HG03457 (cell line): Measurements from ENCODE around the gene SBNO1.
"Not testable (repeated sequence)": the region's sequence is repeated elsewhere in the genome, so short reads cannot be mapped to it uniquely, and the experiment has no call there.

Experiments used
- ATAC-seq: cut with Tn5 transposase; IDR thresholded peaks from one replicate; pipeline ENCODE4 v1.9.1; 2021; ENCODE audit warnings: moderate number of reproducible peaks; ENCODE audit not compliant: unreplicated experiment

SBNO1 gene

DNA sequence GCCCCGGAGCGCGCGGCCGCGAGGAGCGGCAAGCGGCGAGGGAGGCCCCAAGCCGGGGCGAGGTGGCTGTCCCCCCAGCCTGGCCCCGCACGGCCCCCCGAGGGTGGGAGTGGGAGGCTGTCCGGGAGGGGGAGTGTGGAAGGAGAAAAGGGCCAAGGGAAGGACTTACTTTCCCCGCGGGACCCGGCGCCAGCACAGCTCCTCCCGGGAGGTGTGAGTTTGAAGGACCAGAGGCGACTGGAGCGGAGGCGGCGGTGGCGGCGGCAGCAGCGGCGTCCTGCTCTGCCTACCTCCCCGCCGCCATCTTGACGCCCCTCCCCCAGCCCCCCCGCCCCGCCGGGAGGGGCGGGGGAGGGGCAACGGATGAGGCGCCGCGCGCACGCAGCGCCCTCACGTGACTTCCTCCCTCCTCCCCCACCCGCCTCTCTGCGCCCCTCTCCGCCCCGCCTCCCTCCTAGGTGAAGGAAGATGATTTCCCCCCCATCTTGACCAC lies at the start of gene SBNO1:
SBNO1 (minus strand) TSS at position 316 of the 493 bp plus-strand sequence. CDS start 14,406 bp downstream, outside the sequence.
- peak; percentile 34 for ATAC-seq

DNA sequence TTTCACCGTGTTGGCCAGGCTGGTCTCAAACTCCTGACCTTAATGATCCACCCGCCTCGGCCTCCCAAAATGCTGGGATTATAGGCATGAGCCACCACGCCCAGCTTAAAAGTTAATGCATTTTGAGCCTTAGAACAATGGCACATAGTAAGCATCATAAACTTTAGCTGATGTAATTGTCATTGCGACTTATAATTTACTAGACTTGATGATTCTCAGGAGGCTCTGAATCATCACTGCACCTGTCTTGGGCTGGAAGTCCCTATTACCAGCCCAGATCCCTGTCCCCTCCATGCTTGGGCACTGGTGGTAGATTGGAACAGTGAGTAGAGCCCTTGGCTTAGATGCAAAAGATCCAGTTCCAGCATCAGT lies 45.4 kb upstream of the SBNO1 start:
- no peak for ATAC-seq

DNA sequence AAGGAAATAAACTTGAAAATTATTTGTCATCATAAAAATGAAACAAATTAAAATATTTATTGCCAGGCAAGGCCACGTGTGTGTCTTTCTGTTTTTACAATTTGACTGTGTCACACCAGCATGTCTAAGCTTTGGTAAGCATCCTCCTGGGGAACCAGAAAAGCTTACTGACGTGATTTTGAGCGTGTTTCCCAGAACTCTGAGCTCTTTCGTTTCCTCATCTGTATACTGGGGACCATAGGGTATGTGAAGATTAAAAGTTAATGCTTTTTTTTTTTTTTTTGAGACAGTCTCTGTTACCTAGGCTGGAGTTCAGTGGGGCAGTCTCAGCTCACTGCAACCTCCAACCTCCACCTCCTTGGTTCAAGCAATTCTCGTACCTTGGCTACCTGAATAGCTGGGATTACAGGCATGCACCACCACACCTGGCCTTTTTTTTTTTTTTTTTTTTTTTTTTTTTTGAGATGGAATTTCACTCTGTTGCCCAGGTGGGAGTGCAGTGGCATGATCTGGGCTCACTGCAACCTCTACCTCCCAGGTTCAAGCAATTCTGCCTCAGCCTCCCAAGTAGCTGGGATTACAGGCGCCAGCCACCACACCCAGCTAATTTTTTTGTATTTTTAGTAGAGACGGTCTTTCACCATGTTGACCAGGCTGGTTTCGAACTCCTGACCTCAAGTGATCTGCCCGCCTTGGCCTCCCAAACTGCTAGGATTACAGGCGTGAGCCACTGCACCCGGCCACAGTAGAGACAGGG lies 44.8 kb upstream of the SBNO1 start:
- not testable (repeated sequence) for ATAC-seq

DNA sequence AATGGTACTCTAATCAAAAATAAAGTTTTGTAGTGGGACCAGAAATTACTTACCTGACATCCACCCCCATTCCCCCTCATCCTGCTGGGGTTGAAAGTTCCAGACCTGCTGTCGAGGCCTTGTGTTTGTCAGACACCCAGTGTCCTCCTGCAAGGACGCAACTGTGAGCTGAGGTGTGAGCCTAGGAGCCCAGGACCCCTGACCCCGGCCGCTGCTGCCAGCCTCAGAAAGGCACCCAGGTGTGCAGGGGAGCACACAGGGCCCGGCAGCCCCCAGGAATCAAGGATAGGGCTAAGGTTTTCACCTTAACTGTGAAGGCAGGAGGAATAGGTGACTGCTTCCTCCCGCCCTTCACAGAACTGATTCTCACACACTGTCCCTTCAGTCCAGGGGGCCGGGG lies 44.0 kb upstream of the SBNO1 start:
- not testable (repeated sequence) for ATAC-seq

DNA sequence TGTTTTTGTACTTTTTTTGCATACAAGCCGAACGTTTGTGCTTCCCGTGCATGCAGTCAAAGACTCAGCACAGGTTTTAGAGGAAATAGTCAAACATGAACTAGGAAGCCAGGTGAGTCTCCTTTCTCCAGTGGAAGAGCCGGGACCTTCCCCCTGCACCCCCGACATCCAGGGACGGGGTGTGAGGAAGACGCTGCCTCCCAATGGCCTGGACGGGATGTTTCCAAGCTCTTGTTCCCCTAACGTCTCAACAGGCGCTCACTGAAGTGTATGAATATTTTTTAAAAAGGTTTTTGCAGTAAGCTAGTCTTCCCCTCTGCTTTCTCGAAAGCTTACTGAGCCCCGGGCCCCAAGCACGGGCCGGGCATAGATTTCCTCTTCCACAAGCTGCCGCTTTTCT lies 43.3 kb upstream of the SBNO1 start:
- not testable (repeated sequence) for ATAC-seq

DNA sequence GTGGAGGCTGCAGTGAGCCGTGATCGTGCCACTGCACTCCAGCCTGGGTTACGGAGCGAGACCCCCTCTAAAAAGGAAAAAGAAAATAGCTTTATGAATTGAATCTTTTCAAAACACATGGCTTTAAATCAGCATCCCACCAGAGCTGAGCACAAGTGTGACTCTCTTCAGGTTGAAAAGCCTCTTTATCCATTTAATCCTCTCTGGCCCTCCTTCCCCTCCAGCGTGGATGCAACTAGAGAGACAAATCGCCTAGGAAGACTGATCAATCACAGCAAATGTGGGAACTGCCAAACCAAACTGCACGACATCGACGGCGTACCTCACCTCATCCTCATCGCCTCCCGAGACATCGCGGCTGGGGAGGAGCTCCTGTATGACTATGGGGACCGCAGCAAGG lies 42.6 kb upstream of the SBNO1 start:
- ATAC-seq, result not testable (repeated sequence)

DNA sequence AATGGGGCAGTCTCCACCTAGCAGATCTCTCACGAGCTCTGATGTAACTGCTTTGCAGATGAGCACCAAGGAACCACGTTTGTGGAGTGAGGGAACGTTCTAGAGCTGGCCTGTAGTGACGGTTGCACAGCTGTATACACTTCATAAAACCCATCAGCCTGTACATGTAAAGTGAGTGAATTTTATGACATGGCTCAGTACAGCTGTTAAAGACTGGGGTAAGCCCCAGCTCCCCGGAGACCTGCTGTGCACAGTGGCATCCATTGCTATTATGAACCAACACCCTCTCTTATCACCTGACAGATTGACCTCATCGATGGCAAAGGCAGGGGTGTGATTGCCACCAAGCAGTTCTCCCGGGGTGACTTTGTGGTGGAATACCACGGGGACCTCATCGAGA lies 39.9 kb upstream of the SBNO1 start:
- no peak for ATAC-seq

DNA sequence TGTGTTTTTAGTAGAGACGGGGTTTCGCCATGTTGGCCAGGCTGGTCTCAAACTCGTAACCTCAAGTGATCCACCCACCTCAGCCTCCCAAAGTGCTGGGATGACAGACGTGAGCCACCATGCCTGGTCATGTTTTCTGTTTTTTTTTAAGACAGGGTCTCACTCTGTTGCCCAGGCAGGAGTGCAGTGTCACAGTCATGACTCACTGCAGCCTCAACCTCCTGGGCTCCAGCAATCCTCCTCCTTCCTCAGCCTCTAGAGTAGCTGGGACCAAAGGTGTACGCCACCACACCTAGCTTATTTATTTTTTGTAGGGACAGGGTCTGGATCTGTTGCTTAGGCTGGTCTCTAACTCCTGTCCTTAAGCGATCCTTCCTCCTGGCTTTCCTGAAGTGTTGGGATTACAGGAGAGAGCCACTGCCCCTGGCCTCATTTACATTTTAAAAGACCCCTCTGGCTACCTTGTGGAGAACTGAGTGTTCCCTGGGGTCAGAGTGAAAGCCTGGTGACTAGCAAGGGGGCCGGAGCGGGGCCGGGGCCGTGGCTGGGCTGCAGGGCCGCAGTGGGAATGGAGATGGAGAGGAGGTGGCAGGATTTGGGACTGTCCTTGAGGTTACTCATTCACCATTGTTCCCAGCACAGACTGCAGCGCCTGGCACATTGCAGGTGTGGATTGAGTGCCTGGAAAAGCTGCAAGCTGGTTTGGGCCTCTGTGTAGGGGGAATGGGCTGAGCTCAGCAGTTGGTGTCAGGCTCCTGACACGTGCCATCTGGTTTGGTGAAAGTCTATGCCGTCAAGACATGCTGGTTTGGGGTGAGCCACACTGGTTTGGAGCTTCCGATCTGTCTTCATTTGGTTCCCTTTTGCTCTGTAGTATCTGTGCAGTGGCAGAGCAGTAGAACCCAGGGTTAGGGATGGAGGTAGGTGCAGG lies 37.4 kb upstream of the SBNO1 start:
- no peak for ATAC-seq

DNA sequence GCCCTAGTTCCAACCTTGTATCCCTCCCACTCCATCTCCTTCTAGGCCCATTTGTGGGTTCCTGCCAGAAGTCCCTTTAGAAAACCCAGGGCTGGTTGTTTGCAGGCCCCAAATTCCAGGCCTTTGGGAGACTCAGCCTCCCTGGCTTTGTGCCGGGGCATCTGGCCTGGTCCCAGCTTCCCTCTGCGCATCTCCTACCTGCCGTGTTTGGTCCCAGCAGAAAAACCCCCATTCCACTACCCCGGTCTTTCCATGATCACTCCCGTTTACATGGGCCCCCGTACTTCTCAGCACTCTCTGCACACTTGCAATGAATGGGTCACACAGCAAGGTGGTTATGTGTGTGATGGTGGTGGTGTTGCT lies 34.6 kb upstream of the SBNO1 start:
- no peak for ATAC-seq

DNA sequence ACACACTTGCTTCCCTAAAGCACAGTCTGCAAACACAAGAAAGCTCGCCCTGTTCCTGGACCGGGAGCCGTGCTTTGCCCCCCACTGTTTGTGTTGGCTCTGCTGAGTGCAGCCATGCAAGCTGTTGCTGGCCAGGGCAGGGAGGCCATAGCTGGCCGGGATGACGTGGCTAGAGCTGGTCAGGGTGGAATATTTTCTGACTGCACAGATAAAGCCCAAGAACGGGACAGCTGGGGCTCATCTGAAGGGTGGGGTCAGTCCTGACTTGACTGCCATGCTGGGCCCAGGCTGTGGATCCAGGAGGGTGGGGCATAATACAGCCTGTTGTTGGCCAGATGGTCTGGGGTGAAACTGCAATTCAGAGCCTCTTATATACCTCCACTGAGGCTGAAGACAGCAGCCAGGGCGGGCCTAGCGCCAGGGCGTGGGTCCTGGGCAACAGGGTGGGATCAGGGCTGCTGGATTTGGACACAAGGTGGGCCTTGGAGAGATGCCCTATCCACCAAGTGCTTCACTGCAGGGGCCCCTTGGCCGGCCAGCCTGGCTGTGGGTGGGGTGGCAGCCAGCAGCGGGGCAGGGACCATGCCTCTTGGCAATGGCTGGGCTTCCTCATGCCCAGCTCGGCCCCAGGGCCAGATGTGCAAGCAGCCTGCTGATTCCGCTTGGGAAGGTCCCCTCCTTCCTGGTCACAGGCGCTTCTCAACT lies 34.1 kb upstream of the SBNO1 start:
- ATAC-seq, result no peak

DNA sequence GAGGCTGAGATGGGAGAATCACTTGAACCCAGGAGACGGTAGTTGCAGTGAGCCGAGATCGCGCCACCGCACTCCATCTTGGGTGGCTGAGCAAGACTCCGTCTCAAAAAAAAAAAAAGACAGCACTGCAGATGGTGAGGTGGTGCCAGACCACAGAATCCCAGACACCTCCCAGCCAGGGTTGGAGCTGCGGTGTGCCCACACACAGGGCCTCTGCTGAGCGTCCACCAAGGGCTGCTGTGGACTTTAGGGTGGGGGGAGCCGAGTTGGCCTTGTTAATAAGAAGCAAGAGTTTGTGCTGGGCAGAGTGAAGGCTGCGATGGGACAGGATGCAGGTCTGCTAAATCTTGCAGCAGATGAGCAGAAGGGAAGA lies 33.5 kb upstream of the SBNO1 start:
- no peak for ATAC-seq

DNA sequence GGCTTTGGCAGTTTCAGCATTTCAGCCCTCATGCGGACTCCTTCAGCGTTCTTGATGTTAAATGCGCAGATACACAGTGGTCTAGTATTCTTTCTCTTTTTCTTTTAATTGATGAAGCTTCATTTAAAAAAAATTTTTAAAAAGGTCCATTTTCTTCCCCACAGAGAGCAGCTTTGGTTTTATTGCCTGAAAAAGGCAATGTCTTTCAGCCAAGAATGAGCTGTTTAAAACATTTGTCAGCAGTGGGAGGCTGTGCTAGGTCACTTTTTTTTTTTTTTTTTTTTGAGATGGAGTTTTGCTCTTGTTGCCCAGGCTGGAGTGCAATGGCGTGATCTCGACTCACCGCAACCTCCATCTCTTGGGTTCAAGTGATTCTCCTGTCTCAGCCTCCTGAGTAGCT lies 32.8 kb upstream of the SBNO1 start:
- ATAC-seq, result no peak

DNA sequence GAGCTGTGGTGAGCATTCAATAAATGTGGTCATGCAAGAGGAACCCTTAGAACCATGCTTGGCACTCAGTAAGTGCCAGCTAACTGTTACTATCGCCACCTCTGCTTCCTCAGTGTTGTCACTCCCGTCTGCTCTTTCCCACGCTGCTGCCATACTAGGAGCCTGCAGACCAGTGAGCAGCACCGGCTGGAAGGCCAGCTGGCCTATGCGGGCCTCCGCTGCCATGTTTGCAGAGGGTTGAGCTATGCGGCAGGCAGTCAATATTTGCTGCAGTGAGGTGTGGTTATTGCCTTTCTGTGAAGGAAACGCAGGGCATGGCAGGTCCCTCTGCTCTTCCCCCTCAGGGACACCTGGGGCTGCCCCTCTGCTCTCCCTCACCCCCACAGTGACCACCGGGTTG lies 32.3 kb upstream of the SBNO1 start:
- ATAC-seq, result no peak

DNA sequence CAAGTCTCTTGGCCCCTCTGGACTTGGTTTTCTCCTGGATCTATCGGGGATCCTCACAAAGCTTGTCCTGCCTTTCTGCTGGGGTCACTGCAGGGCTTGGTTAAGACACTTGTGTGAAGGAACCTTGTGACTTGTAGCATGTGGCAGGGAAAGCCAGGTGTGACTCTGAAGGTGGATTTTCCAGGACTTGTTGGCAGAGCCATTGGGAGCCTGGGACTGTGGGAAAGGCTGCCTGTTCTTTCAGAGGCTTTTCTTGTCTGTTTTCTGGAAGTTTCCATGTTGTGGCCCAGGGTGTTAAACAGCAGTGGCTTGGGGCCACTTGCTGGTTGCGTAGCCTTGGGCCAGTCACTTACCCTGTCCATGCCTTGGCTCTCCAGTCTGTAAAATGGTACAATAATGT lies 31.9 kb upstream of the SBNO1 start:
- ATAC-seq, result no peak

DNA sequence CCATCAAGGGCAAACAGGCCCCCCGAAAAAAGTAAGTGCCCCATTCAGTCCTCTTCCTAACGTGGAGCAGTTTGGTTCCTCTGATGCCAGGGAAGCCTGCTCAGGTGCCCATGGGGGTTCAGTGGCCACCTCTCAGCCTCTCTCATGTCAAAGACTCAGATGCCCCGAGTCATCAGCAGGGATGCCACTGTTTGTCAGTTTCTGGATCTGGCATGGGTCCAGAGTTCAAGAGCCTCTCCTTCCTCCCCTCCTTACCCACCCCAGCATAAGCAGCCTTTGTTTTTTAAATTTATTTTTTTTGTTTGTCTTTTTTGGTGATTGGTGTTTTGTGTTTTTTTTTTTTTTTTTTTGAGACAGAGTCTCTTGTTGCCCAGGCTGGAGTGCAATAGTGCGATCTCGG lies 30.6 kb upstream of the SBNO1 start:
- ATAC-seq, result no peak

DNA sequence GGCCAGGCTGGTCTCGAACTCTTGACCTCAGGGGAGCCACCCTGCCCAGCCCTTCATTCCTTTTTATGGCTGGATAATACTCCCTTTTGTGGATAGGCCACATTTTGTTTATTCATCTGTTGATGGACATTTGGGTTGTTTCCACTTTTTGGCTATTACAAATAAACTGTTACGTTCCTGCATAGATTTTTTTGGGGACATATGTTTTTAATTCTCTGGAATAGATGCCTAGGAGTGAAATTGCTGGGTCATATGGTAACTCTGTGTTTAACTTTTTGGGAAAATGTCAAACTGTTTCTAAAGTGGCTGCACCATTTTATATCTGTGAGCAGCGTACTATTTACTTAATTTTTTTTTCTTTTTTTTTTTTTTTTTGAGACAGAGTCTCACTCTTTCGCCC lies 29.1 kb upstream of the SBNO1 start:
- ATAC-seq, result no peak

DNA sequence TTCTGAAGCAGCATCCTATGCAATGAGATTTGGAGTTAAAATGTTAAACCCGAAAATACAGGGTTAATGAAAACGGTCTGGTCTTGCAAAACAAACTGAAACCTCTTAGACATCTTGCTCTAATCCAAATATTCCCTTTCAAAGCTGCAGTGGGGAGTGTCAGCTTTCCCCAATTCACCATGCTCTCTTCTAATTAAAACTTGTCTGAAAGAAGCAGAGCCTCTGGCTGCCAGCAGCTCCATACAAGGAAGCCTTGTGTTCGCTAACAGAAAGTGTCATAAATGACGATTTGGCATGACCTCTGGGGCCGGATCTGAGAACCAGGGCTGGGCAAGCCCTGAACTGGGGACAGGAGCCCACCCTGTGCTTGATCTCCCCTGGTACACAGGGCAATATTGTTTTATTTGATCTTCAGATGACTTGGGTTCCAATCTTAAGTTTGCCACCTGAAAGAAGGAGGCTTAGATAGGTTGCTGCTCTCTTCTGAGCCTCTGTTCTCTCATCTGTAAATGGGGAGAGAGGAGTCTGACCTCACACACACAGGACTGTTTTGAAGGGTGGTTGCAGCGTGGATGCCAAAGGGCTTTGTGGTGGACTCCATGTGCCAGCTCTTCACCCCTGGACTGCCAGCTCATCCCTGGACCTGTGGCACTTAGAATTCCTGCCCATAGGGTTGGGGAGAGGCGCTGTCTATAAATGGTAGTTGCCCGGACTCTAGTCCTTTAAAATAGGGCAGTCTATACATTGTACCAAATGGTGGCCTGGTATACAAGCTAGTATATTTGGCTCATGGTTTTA lies 27.1 kb upstream of the SBNO1 start:
- ATAC-seq, result no peak

DNA sequence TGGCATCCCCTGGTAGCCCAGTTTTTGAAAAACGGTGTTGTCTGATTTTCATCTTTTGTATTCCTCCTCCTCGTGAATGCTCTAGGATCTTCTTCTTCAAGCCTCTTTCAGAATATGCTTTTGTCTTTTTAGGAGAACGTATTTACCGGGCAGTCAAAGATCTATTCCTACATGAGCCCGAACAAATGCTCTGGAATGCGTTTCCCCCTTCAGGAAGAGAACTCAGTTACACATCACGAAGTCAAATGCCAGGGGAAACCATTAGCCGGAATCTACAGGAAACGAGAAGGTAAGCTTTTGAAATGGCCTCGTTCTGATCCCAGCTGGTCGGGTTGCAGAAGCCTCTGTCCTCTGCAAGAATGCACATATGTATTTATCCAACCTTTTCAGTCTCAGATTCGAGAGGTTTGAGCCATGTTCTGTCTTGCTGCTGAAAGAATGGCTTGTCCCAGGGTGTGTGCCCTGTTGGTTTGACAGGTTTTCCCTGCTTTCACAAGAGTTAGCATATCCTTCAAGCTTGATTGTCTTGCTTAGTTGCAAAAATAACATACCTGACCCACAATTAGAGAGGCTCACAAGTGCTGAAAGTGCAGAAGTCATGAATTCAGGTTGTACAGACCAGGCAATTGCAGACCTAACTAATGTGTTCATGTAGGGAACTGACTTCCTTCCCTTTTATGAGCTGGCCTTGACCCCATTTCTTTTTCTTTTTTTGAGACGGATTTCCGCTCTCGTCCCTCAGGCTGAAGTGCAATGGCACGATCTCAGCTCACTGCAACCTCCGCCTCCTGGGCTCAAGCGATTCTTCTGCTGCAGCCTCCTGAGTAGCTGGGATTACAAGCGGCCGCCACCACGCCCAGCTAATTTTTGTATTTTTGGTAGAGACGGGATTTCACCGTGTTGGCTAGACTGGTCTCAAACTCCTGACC lies 26.1 kb upstream of the SBNO1 start:
- no peak for ATAC-seq

DNA sequence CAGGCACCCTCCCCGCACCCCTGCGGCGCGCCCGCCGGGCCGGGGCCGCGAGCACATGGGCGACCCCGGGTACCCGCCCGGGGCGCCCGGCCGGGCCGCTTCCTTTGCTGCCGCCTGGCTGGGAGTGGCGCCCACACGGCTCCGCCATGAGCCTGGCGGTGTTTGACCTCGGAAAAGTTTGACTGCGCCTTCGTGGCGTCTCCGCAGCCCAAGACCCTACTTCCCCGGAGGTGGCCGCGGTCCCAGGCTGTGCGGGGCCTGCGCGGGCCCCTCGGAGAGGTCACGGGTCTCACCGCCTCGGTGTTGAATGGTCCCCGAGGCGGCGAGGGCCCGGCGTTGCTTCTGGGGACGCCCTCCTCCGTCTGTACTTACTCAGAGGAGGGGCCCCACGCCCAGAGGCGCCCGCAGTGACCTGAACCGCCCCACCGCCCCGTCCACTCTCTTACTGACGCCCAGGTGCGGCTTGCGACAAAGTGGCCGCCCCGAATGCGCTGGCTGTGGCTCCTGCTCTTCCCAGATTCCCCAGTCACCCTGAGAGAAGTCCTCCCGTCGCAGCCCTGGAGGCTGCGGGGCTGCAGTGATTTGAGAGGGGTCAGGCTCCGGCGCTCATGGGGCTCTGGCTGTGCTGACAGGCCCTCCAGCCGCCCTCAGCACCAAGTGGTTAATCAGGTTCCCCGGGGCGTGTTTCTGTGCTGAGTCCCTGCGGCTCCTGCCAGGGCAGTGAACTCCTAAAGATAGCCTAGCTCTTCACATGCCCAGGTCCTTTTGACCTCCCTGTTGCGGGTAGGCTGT lies 25.1 kb upstream of the SBNO1 start:
- no peak for ATAC-seq
